Osteoblast (primary cell): ENCODE data around the gene KANTR. TPM values are rescaled to one million over a fixed set of nuclear protein-coding genes. Genes with fewer than 3 reads are reported as not detected.

Experiments used
- DNase-seq: peaks from one replicate; pipeline ENCODE4 v3.0.0; 2011; ENCODE audit warnings: low spot score, mixed read lengths; ENCODE audit not compliant: insufficient read length; ENCODE audit errors: missing footprints
- H2AFZ ChIP-seq: 2 replicates; pipeline ENCODE4 v1.6.0; 2011; ENCODE audit warnings: mild to moderate bottlenecking, low read length
- H3K27ac ChIP-seq: 2 replicates; pipeline ENCODE4 v1.5.1; 2011; ENCODE audit warnings: mild to moderate bottlenecking, low read depth, low read length, moderate library complexity
- H3K27me3 ChIP-seq: 2 replicates; pipeline ENCODE4 v1.6.0; 2012; ENCODE audit warnings: mild to moderate bottlenecking, control low read depth, inconsistent platforms, low read length, moderate library complexity; ENCODE audit not compliant: insufficient read depth
- H3K36me3 ChIP-seq: 2 replicates; pipeline ENCODE4 v1.5.1; 2011; ENCODE audit warnings: mild to moderate bottlenecking, low read length, control low read depth, moderate library complexity; ENCODE audit not compliant: insufficient read depth
- H3K4me1 ChIP-seq: 2 replicates; pipeline ENCODE4 v1.5.1; 2011; ENCODE audit warnings: mild to moderate bottlenecking, low read length, control low read depth, moderate library complexity; ENCODE audit not compliant: insufficient read depth
- H3K4me2 ChIP-seq: 2 replicates; pipeline ENCODE4 v1.6.0; 2011; ENCODE audit warnings: mild to moderate bottlenecking, low read length; ENCODE audit not compliant: insufficient read depth
- H3K4me3 ChIP-seq: fragments of 200-600 bp; sonication (generic); 3 replicates; pipeline ENCODE4 v1.5.1; 2012; ENCODE audit warnings: mild to moderate bottlenecking, low read length, inconsistent platforms; ENCODE audit not compliant: insufficient read depth
- H3K79me2 ChIP-seq: 2 replicates; pipeline ENCODE4 v1.6.0; 2012; ENCODE audit warnings: mild to moderate bottlenecking, low read length, control low read depth, inconsistent platforms; ENCODE audit not compliant: insufficient read depth
- H3K9me3 ChIP-seq: 2 replicates; pipeline ENCODE4 v1.5.1; 2011; ENCODE audit warnings: low read depth, low read length, control low read depth
- H4K20me1 ChIP-seq: 2 replicates; pipeline ENCODE4 v1.6.0; 2012; ENCODE audit warnings: mild to moderate bottlenecking, low read length, control low read depth; ENCODE audit not compliant: insufficient read depth
- CTCF ChIP-seq: IDR thresholded peaks from 2 replicates; pipeline ENCODE4 v1.5.1; 2011; ENCODE audit warnings: mild to moderate bottlenecking, low read depth, low read length, moderate library complexity; ENCODE audit errors: extremely low read depth
- small RNA-seq: library from RNA; depleted of rRNA; stranded (forward); fragments of <200 nt; gene quantifications from one replicate; pipeline ENCODE3, GENCODE V24; 2012
- total RNA-seq: library from RNA; depleted of rRNA; stranded (reverse); fragments of >200 nt; gene quantifications from 2 replicates; pipeline ENCODE4 v1.2.3, GENCODE V29; 2012

The KANTR gene
- total RNA-seq, 1 donor = 12.3 TPM

DNA sequence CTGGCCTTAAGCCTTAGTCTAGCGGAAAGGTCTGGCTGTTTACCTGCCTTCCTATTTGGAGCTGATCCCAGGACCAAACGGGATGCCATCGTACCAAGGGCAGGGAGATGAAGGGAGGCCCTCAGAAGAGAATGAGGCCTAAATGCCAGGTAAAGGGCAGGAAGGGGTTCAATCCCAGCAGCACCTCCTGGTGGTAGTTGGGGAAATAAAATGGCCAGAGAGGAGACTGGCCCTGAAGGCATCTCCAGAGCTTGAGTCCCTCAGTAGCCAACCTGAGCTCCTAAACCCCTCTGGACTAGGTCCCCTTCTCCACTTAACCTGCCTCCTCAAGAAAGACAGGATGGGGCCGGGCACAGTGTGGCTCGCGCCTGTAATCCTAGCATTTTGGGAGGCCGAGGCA is 77.4 kb downstream of the KANTR start:
- no peak overlapping the region for H3K27ac ChIP-seq

More for the DNA sequence above, 77.4 kb downstream of the KANTR start:
- no peaks in the 10 kb centered on the region for H3K4me1 ChIP-seq
- H4K20me1 ChIP-seq = no peaks in the 10 kb centered on the region
- no peak for DNase-seq
- no peaks in the 10 kb centered on the region for H3K9me3 ChIP-seq
- no peaks in the 10 kb centered on the region for H3K27me3 ChIP-seq
- H3K4me3 ChIP-seq = no peak overlapping the region
- no peaks in the 10 kb centered on the region for H3K36me3 ChIP-seq
- peak; percentile 9 for TF ChIP-seq CTCF
- H3K4me2 ChIP-seq = no peak overlapping the region
- H3K79me2 ChIP-seq = no peaks in the 10 kb centered on the region
- H2AFZ ChIP-seq = no peak overlapping the region

Small RNA genes within 50 kb of the gene (small RNA-seq; reads per million reads assigned to genes)
- gene AL139396.1 (not detected), gene AL591212.2 (not detected)

Other genes with a start within 250 kb of the KANTR start
- not detected in 2 replicates for gene XAGE3, start 226.1 kb upstream of the KANTR start, total RNA-seq
- 14.4 and 17.0 TPM in 2 replicates for gene FAM156B, start 196.8 kb upstream of the KANTR start, total RNA-seq
- gene FAM156A, start 135.6 kb upstream of the KANTR start, total RNA-seq = 11.8 and 16.6 TPM in 2 replicates
- 1.8 and 2.2 TPM in 2 replicates for gene GPR173, start 45.4 kb upstream of the KANTR start, total RNA-seq
- gene TSPYL2, start 11.8 kb upstream of the KANTR start, total RNA-seq = 13.6 and 15.9 TPM in 2 replicates
- 104 and 122 TPM in 2 replicates for gene KDM5C, start 131.1 kb downstream of the KANTR start, total RNA-seq
- 10.1 and 14.7 TPM in 2 replicates for gene IQSEC2, start 187.4 kb downstream of the KANTR start, total RNA-seq